Keratinocyte (primary cell): ENCODE measurements around the gene CC2D1B. TPM values are rescaled to one million over a fixed set of nuclear protein-coding genes. Genes with fewer than 3 reads are reported as not detected.

Experiments used
- DNase-seq: peaks from one replicate; pipeline ENCODE4 v3.0.0-alpha.2; 2011; ENCODE audit warnings: low read depth, missing footprints, low spot score
- FAIRE-seq: peaks from 2 replicates; lab custom pipeline; 2011; peaks lifted over from hg19 to GRCh38; lab: Jason Lieb, UNC
- H2AFZ ChIP-seq: 2 replicates; pipeline ENCODE4 v1.6.0; 2012; ENCODE audit warnings: low read length, control low read depth, inconsistent platforms; ENCODE audit not compliant: control insufficient read depth
- H3K27ac ChIP-seq: 2 replicates; pipeline ENCODE4 v1.5.1; 2011; ENCODE audit warnings: low read length; ENCODE audit not compliant: control insufficient read depth, insufficient read depth
- H3K27me3 ChIP-seq: 3 replicates; pipeline ENCODE4 v1.6.0; 2011; ENCODE audit warnings: low read length; ENCODE audit not compliant: control insufficient read depth, insufficient read depth; ENCODE audit errors: extremely low read depth
- H3K36me3 ChIP-seq, 2 experiments: 2 replicates in 1 of 2; 3 replicates in 1 of 2; pipeline ENCODE4 v1.5.1; 2011; ENCODE audit warnings: low read length in 2 of 2, mild to moderate bottlenecking in 1 of 2; ENCODE audit not compliant: control insufficient read depth in 2 of 2, insufficient read depth in 2 of 2; ENCODE audit errors: extremely low read depth in 1 of 2
- H3K4me1 ChIP-seq: 3 replicates; pipeline ENCODE4 v1.5.1; 2011; ENCODE audit warnings: low read length; ENCODE audit not compliant: control insufficient read depth, insufficient read depth; ENCODE audit errors: extremely low read depth
- H3K4me2 ChIP-seq: 3 replicates; pipeline ENCODE4 v1.6.0; 2011; ENCODE audit warnings: low read depth, low read length; ENCODE audit not compliant: control insufficient read depth, insufficient read depth; ENCODE audit errors: extremely low read depth
- H3K4me3 ChIP-seq, 3 experiments: fragments of 200-600 bp in 1 of 3; sonication (generic) in 1 of 3; 2 replicates in 2 of 3; 3 replicates in 1 of 3; pipeline ENCODE4 v1.5.1; 2011 to 2016; ENCODE audit warnings: low read length in 3 of 3, mild to moderate bottlenecking in 3 of 3, control low read depth in 2 of 3, inconsistent platforms in 1 of 3, low read depth in 1 of 3, mixed read lengths in 1 of 3, mixed run types in 1 of 3, moderate library complexity in 1 of 3; ENCODE audit not compliant: control insufficient read depth in 2 of 3, insufficient read depth in 2 of 3; ENCODE audit errors: extremely low read depth in 1 of 3
- H3K79me2 ChIP-seq: 2 replicates; pipeline ENCODE4 v1.6.0; 2012; ENCODE audit warnings: low read length; ENCODE audit not compliant: control insufficient read depth, insufficient read depth
- H3K9ac ChIP-seq: 3 replicates; pipeline ENCODE4 v1.6.0; 2011; ENCODE audit warnings: low read length; ENCODE audit not compliant: control insufficient read depth, insufficient read depth; ENCODE audit errors: extremely low read depth
- H3K9me1 ChIP-seq: 3 replicates; pipeline ENCODE4 v1.6.0; 2011; ENCODE audit warnings: low read length; ENCODE audit not compliant: control insufficient read depth, insufficient read depth; ENCODE audit errors: extremely low read depth
- H3K9me3 ChIP-seq: 2 replicates; pipeline ENCODE4 v1.5.1; 2012; ENCODE audit warnings: low read depth, low read length; ENCODE audit not compliant: control insufficient read depth
- H4K20me1 ChIP-seq: 3 replicates; pipeline ENCODE4 v1.6.0; 2011; ENCODE audit warnings: low read length; ENCODE audit not compliant: control insufficient read depth, insufficient read depth; ENCODE audit errors: extremely low read depth
- CTCF ChIP-seq, 3 experiments: IDR thresholded peaks in 1 of 3; conservative IDR thresholded peaks in 1 of 3; optimal IDR thresholded peaks in 1 of 3; 2 replicates in 2 of 3; 3 replicates in 1 of 3; pipeline versions ENCODE3 to v1.5.1; 2011; ENCODE audit warnings: low read length in 3 of 3, mild to moderate bottlenecking in 3 of 3, moderate library complexity in 2 of 3, control low read depth in 1 of 3, inconsistent platforms in 1 of 3; ENCODE audit not compliant: insufficient read depth in 2 of 3; ENCODE audit errors: extremely low read depth in 1 of 3
- EZH2 ChIP-seq: IDR thresholded peaks from one replicate; pipeline ENCODE4 v1.6.1; 2012; ENCODE audit warnings: inconsistent platforms, mild to moderate bottlenecking, low read length, moderate library complexity
- dilution Hi-C: fragments of 300-500 bp; cut with MboI; formaldehyde crosslinking; loops from one replicate; pipeline ENCODE4 v1.7.0; 2020; ENCODE audit warnings: low sequenced_read_pairs; ENCODE audit not compliant: extremely low pct_ligation_motif_present
- polyA plus RNA-seq, 5 experiments: library from polyadenylated mRNA; depleted of rRNA in 3 of 5; stranded (reverse) in 3 of 5; stranded (forward) in 1 of 5; unstranded in 1 of 5; fragments of >200 nt; gene quantifications; 1 replicate in 1 of 5; 2 replicates in 3 of 5; 3 replicates in 1 of 5; pipeline versions ENCODE4 v1.2.1 to v1.2.3, GENCODE V29; 2011 to 2012; ENCODE audit warnings: missing spikeins in 2 of 5, low read depth in 1 of 5, low replicate concordance in 1 of 5

Gene CC2D1B
- polyA plus RNA-seq, 1 donor (not counting 4 experiments of a cell fraction or from before 2014, with no cell fraction given), result 12.5 TPM

DNA sequence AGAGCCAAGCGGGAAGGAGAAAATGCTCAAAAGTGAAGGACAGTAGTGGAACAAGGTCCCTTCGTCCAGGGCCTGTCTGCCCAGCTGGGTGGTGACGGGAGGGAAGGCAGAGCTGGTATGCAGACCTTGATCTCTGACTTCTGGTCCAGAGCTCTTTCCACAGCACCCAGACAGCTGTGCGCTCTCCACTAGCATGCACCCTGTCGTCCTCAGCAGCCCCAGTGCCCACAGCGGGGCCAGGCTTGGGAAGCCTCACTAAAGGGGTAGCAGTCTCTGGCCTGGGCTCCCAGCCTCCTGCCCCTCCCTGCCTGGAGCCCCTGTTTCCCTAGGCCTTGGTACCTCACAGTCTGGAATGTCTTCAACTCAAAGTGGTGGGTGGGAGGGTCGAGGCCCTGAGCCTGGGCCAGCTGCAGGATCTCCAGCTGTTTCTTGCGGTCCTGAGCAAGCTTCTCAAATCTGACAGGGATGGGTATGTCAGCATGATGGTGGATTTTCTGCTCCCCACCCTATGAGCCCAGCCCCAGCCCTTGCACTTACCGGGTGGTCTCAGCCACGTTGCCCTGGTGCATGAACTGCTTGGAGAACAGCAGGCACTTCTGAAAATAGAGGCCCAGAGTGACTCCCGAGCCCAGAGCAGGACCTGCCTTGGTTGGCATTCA, 10.0 kb downstream of the CC2D1B start:
- no peak for DNase-seq
- H3K9ac ChIP-seq, result no peak overlapping the region
- H3K9me1 ChIP-seq, result no peaks in the 10 kb centered on the region
- H3K4me1 ChIP-seq, result no peaks in the 10 kb centered on the region
- no peak overlapping the region for H2AFZ ChIP-seq
- TF ChIP-seq EZH2, result no peak
- TF ChIP-seq CTCF (optimal IDR thresholded peaks at IDR 0.05 in 1 of 3, IDR thresholded peaks at IDR 0.05 in 1 of 3, conservative IDR thresholded peaks at IDR 0.05 in 1 of 3; ENCODE audit: extremely low read depth in 1 of 3, insufficient read depth in 2 of 3, low read length in 3 of 3), result no peak
- FAIRE-seq, result no peak
- no peaks in the 10 kb centered on the region for H4K20me1 ChIP-seq
- no peaks in the 10 kb centered on the region for H3K79me2 ChIP-seq
- H3K9me3 ChIP-seq, result no peaks in the 10 kb centered on the region
- dilution Hi-C loops, result no loop called here
- no peak overlapping the region for H3K4me3 ChIP-seq
- no peak overlapping the region for H3K4me2 ChIP-seq
- no peaks in the 10 kb centered on the region for H3K27me3 ChIP-seq
- H3K27ac ChIP-seq, result no peak overlapping the region
- peaks cover 52 to 63% of the 10 kb centered on the region in 2 experiments for H3K36me3 ChIP-seq

DNA sequence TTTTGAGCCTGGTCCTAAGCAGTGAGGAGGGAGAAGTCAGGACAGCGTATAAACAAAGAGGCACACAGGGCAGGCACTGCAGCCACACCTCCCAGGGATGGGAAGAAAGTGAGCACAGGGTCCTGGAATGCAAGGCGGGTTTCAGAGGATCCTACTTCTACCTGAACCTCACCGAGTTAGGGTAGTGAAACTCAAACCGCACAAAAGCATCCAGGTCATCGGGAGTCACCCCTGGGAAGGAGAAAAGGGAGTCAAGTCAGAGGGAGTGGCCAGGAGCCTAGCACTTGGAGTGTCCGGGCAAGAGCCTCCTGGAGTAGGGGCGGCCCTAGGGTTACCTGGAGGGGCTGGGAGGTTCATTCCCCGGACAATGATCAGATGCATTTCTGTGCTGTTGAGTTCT, 10.6 kb downstream of the CC2D1B start:
- no peaks in the 10 kb centered on the region for H3K9me1 ChIP-seq
- no peaks in the 10 kb centered on the region for H3K79me2 ChIP-seq
- no peak for FAIRE-seq
- TF ChIP-seq EZH2 (no peak), CTCF (optimal IDR thresholded peaks at IDR 0.05 in 1 of 3, IDR thresholded peaks at IDR 0.05 in 1 of 3, conservative IDR thresholded peaks at IDR 0.05 in 1 of 3; ENCODE audit: extremely low read depth in 1 of 3, insufficient read depth in 2 of 3, low read length in 3 of 3) (no peak)
- no peak overlapping the region for H3K4me3 ChIP-seq
- dilution Hi-C loops, result no loop called here
- no peak for DNase-seq
- H3K36me3 ChIP-seq, result peaks cover 51 to 58% of the 10 kb centered on the region in 2 experiments
- H3K27me3 ChIP-seq, result no peaks in the 10 kb centered on the region
- H3K4me1 ChIP-seq, result no peaks in the 10 kb centered on the region
- no peak overlapping the region for H3K9ac ChIP-seq
- H3K27ac ChIP-seq, result no peak overlapping the region
- no peak overlapping the region for H2AFZ ChIP-seq
- no peaks in the 10 kb centered on the region for H3K9me3 ChIP-seq
- no peaks in the 10 kb centered on the region for H4K20me1 ChIP-seq
- no peak overlapping the region for H3K4me2 ChIP-seq
